ENCODE measurements around the gene CBFA2T3.

The CBFA2T3 gene

DNA sequence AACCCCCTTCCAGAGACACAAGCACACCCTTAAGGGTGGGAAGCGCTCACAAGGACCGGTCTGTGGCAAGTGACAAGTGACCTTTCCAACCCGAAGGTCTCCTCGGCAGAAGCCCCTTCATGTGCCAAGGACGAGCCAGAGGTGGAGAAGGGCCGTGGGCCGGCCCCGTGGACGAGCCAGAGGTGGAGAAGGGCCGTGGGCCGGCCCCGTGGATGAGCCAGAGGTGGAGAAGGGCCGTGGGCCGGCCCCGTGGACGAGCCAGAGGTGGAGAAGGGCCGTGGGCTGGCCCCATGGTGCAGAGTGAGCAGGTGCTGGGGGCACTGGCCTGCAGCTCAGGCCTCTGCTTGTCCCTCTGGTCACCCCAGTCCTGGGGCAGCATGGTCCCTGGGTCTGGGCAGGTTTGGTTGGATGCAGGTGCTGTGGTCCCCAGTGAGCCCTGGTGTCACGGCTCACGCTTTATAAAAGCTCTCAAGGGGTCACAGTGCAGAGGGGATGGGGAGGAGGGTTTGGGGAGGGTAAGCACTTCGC is 45.6 kb downstream of the CBFA2T3 start:
- TF ChIP-seq, protein P1, sequence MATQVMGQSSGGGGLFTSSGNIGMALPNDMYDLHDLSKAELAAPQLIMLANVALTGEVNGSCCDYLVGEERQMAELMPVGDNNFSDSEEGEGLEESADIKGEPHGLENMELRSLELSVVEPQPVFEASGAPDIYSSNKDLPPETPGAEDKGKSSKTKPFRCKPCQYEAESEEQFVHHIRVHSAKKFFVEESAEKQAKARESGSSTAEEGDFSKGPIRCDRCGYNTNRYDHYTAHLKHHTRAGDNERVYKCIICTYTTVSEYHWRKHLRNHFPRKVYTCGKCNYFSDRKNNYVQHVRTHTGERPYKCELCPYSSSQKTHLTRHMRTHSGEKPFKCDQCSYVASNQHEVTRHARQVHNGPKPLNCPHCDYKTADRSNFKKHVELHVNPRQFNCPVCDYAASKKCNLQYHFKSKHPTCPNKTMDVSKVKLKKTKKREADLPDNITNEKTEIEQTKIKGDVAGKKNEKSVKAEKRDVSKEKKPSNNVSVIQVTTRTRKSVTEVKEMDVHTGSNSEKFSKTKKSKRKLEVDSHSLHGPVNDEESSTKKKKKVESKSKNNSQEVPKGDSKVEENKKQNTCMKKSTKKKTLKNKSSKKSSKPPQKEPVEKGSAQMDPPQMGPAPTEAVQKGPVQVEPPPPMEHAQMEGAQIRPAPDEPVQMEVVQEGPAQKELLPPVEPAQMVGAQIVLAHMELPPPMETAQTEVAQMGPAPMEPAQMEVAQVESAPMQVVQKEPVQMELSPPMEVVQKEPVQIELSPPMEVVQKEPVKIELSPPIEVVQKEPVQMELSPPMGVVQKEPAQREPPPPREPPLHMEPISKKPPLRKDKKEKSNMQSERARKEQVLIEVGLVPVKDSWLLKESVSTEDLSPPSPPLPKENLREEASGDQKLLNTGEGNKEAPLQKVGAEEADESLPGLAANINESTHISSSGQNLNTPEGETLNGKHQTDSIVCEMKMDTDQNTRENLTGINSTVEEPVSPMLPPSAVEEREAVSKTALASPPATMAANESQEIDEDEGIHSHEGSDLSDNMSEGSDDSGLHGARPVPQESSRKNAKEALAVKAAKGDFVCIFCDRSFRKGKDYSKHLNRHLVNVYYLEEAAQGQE (IDR thresholded peaks at IDR 0.05; ENCODE audit: insufficient read depth in 1 of 2, low read depth in 2 of 2, low read length in 2 of 2) = no peak
- TF ChIP-seq POLR2AphosphoS5 (IDR thresholded peaks at IDR 0.05; ENCODE audit: low read depth, low read length) (no peak), FOXP2 (optimal IDR thresholded peaks at IDR 0.05; ENCODE audit: borderline replicate concordance, extremely low read depth, extremely low read length, insufficient read depth) (no peak), TAF1 (IDR thresholded peaks at IDR 0.05; ENCODE audit: borderline replicate concordance, insufficient read depth, low read length) (no peak), SIN3A (IDR thresholded peaks at IDR 0.05; ENCODE audit: borderline replicate concordance, insufficient read depth, low read length) (no peak)

DNA sequence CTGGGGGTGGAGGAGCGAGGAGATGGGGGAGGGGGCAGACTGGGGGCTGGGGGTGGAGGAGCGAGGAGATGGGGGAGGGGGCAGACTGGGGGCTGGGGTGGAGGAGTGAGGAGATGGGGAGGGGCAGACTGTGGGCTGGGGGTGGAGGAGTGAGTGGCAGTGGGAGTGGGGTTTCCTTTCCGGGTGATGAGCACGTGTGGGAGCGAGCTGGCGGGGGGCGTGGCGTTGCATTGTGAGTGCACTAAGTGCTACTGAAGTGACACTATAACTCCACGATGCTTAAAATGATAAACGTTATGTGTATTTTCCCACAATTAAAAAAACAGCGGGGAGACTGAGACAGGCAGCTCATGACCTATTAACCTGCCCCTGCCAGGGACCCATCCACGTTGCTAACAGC is 46.3 kb downstream of the CBFA2T3 start:
- TF ChIP-seq, protein P1 (IDR thresholded peaks at IDR 0.05; ENCODE audit: insufficient read depth in 1 of 2, low read depth in 2 of 2, low read length in 2 of 2) = no peak
- TF ChIP-seq FOXP2 (optimal IDR thresholded peaks at IDR 0.05; ENCODE audit: borderline replicate concordance, extremely low read depth, extremely low read length, insufficient read depth) = no peak
- no peak for TF ChIP-seq SIN3A (IDR thresholded peaks at IDR 0.05; ENCODE audit: borderline replicate concordance, insufficient read depth, low read length)
- TF ChIP-seq POLR2AphosphoS5 (IDR thresholded peaks at IDR 0.05; ENCODE audit: low read depth, low read length) = no peak
- TF ChIP-seq TAF1 (IDR thresholded peaks at IDR 0.05; ENCODE audit: borderline replicate concordance, insufficient read depth, low read length) = no peak

DNA sequence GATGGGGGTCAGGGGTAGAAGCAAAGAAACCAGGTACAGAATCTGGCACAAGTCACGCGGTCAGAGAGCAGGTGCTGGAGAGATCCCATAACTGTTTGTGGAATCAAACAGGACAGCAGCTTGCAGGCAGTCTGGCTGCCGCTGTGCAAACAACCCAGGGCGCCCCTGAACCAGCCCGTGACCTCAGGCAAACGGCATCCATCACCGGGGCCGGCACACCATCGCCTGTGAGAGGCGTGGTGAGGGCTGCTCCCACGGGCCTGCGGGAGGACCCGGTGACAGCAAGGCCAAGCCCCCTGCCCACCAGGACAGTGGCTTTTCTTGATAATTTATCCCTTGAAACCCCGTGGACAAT is 47.9 kb downstream of the CBFA2T3 start:
- no peak for TF ChIP-seq FOXP2 (optimal IDR thresholded peaks at IDR 0.05; ENCODE audit: borderline replicate concordance, extremely low read depth, extremely low read length, insufficient read depth)
- TF ChIP-seq, protein P1 (IDR thresholded peaks at IDR 0.05; ENCODE audit: insufficient read depth in 1 of 2, low read depth in 2 of 2, low read length in 2 of 2) = no peak
- TF ChIP-seq SIN3A (IDR thresholded peaks at IDR 0.05; ENCODE audit: borderline replicate concordance, insufficient read depth, low read length) = no peak
- TF ChIP-seq TAF1 (IDR thresholded peaks at IDR 0.05; ENCODE audit: borderline replicate concordance, insufficient read depth, low read length) = no peak
- no peak for TF ChIP-seq POLR2AphosphoS5 (IDR thresholded peaks at IDR 0.05; ENCODE audit: low read depth, low read length)

DNA sequence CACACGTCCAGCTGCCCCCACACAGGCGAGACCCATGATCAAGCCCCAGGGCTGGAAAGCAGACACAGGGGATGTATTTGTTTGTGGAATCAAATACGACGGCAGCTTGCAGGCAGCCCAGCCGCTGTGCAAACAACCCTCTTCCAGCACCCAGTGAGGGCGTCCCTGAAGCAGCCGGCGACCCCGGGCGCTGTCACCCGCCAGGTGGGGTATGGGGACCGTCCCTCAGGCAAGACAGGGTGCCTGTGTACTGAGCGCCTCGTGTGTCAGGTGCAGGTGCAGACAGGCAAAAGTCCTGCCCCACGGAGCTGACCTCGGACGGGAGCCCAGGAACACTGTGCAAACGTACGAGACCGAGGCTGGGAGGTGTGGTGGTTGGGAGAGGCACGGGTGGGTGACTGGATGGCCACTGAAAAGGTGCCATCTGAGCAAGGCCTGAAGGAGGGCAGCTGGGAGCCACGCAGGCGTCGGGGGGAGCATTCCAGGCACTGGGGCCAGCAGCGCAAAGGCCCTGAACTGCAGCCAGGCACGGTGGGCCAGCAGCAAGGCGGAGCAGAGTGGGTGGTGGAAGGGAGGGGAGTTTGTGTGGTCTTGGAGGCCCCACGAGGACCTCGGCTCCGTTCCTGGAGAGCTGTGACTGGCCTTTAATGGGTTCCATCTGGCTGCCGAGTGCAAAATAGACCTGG is 48.5 kb downstream of the CBFA2T3 start:
- no peak for TF ChIP-seq POLR2AphosphoS5 (IDR thresholded peaks at IDR 0.05; ENCODE audit: low read depth, low read length)
- TF ChIP-seq SIN3A (IDR thresholded peaks at IDR 0.05; ENCODE audit: borderline replicate concordance, insufficient read depth, low read length) = no peak
- TF ChIP-seq TAF1 (IDR thresholded peaks at IDR 0.05; ENCODE audit: borderline replicate concordance, insufficient read depth, low read length) = no peak
- TF ChIP-seq FOXP2 (optimal IDR thresholded peaks at IDR 0.05; ENCODE audit: borderline replicate concordance, extremely low read depth, extremely low read length, insufficient read depth) = no peak
- TF ChIP-seq, protein P1 (IDR thresholded peaks at IDR 0.05; ENCODE audit: insufficient read depth in 1 of 2, low read depth in 2 of 2, low read length in 2 of 2) = no peak
